ENCODE measurements around the gene TTLL4.

The TTLL4 gene

DNA sequence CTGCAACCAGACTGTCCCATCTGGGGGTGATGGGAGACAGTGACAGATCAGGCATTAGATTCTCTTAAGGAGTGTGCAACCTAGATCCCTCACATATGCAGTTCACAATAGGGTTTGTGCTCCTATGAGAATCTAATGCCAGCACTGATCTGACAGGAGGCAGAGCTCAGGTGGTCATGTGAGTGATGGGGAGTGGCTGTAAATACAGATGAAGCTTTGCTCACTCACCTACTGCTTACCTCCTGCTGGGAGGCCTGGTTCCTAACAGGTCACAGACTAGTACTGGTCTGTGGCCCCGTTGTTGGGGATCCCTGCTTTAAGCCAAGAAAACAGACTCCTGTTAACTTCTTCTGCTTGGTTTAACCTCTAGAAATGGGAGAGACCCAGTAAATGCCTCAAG, 74.5 kb downstream of the TTLL4 start:
- no peaks in the 10 kb centered on the region for H3K9me3 ChIP-seq (ENCODE audit: low read length)
- H3K9ac ChIP-seq (ENCODE audit: low read length) = no peak overlapping the region
- H2AFZ ChIP-seq (ENCODE audit: low read length) = no peak overlapping the region
- no peak overlapping the region for H3K27ac ChIP-seq (ENCODE audit: low read depth, low read length, poor library complexity, severe bottlenecking)
- no peaks in the 10 kb centered on the region for H3K9me2 ChIP-seq (ENCODE audit: low read depth, low read length)
- no peak for TF ChIP-seq EZH2 (IDR thresholded peaks at IDR 0.05; ENCODE audit: borderline replicate concordance, low read length)
- TF ChIP-seq, protein P1, sequence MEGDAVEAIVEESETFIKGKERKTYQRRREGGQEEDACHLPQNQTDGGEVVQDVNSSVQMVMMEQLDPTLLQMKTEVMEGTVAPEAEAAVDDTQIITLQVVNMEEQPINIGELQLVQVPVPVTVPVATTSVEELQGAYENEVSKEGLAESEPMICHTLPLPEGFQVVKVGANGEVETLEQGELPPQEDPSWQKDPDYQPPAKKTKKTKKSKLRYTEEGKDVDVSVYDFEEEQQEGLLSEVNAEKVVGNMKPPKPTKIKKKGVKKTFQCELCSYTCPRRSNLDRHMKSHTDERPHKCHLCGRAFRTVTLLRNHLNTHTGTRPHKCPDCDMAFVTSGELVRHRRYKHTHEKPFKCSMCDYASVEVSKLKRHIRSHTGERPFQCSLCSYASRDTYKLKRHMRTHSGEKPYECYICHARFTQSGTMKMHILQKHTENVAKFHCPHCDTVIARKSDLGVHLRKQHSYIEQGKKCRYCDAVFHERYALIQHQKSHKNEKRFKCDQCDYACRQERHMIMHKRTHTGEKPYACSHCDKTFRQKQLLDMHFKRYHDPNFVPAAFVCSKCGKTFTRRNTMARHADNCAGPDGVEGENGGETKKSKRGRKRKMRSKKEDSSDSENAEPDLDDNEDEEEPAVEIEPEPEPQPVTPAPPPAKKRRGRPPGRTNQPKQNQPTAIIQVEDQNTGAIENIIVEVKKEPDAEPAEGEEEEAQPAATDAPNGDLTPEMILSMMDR (IDR thresholded peaks at IDR 0.05; ENCODE audit: low read length) = no peak
- no peak overlapping the region for H3K4me2 ChIP-seq (ENCODE audit: low read length)
- no peaks in the 10 kb centered on the region for H4K20me1 ChIP-seq (ENCODE audit: insufficient read depth, low read length)
- no peak overlapping the region for H3K4me3 ChIP-seq (ENCODE audit: low read depth, low read length, poor library complexity, severe bottlenecking)
- no peaks in the 10 kb centered on the region for H3F3A ChIP-seq (ENCODE audit: insufficient read depth, low read length)
- no peaks in the 10 kb centered on the region for H3K79me2 ChIP-seq (ENCODE audit: insufficient read depth, low read length)
- H3K36me3 ChIP-seq (ENCODE audit: insufficient read depth, low read length) = no peaks in the 10 kb centered on the region
- H3K27me3 ChIP-seq (ENCODE audit: insufficient read depth, low read length) = no peaks in the 10 kb centered on the region; the same call in 1 of the 2 replicates
- no peaks in the 10 kb centered on the region for H3K4me1 ChIP-seq (ENCODE audit: insufficient read depth, low read length, severe bottlenecking)

DNA sequence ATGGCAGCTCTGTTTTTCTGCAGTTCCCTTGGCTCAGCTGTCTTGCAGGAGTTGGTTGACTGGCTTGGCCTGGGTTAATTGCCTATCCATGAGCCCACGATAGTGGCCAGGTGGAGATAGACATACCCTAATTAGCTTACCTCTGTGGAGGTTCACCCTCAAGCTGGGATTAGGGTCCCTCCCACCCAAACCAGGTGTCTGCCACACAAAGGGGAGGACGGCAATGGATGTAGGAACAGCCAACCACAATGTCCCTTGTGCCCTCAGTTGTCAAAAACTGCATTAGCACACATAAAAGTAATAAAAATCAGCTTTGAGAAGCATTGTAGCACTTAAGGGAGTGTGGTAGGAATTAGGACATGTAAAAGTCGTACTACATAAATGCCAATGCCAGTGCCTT, 75.5 kb downstream of the TTLL4 start:
- no peaks in the 10 kb centered on the region for H3K4me1 ChIP-seq (ENCODE audit: insufficient read depth, low read length, severe bottlenecking)
- H2AFZ ChIP-seq (ENCODE audit: low read length) = no peak overlapping the region
- no peak overlapping the region for H3K9ac ChIP-seq (ENCODE audit: low read length)
- no peaks in the 10 kb centered on the region for H3K9me2 ChIP-seq (ENCODE audit: low read depth, low read length)
- no peak overlapping the region for H3K4me2 ChIP-seq (ENCODE audit: low read length)
- no peaks in the 10 kb centered on the region for H3F3A ChIP-seq (ENCODE audit: insufficient read depth, low read length)
- no peaks in the 10 kb centered on the region for H3K36me3 ChIP-seq (ENCODE audit: insufficient read depth, low read length)
- H4K20me1 ChIP-seq (ENCODE audit: insufficient read depth, low read length) = no peaks in the 10 kb centered on the region
- TF ChIP-seq, protein P1 (IDR thresholded peaks at IDR 0.05; ENCODE audit: low read length) = no peak
- no peak for TF ChIP-seq EZH2 (IDR thresholded peaks at IDR 0.05; ENCODE audit: borderline replicate concordance, low read length)
- H3K9me3 ChIP-seq (ENCODE audit: low read length) = no peaks in the 10 kb centered on the region
- H3K79me2 ChIP-seq (ENCODE audit: insufficient read depth, low read length) = no peaks in the 10 kb centered on the region
- no peak overlapping the region for H3K27ac ChIP-seq (ENCODE audit: low read depth, low read length, poor library complexity, severe bottlenecking)
- H3K4me3 ChIP-seq (ENCODE audit: low read depth, low read length, poor library complexity, severe bottlenecking) = no peak overlapping the region
- no peaks in the 10 kb centered on the region; the same call in 1 of the 2 replicates for H3K27me3 ChIP-seq (ENCODE audit: insufficient read depth, low read length)

DNA sequence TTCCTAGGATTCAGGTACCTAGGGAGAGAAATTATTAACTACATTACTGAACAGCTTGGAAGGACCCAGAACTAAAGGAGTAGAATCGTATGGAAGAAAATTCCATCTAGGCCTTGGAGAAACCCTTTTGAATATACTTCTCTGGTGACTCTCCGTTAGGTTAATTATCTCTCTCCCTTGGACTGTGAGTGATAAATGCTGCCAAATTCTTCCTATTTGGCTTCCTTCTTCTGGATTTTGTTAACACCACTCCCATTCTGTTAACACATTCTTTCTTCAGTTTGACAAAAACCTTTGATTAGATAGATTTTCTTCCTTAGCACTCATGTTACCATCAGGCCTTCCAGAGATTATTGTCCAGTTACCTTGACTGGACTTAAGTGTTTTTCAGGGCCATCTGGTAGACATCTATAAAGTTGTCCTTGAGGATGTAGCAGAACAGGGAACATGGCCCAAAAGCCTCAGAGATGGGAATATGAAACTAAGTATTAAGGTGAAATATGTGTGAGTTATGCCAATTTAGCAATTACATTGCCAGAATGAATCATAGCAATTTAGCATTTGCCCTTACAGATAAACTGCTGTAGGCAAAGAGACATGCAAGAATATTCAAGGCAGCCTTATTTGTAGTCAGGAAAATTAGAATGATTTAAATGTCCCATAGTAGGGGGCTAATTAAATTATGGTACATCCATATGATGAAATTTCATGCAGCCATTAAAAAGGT, 78.1 kb downstream of the TTLL4 start:
- no peaks in the 10 kb centered on the region for H3K36me3 ChIP-seq (ENCODE audit: insufficient read depth, low read length)
- H3K27ac ChIP-seq (ENCODE audit: low read depth, low read length, poor library complexity, severe bottlenecking) = no peak overlapping the region
- H4K20me1 ChIP-seq (ENCODE audit: insufficient read depth, low read length) = no peaks in the 10 kb centered on the region

More for the DNA sequence above, 78.1 kb downstream of the TTLL4 start:
- Histone ChIP-seq H3K4me1 (ENCODE audit: insufficient read depth, low read length, severe bottlenecking) (no peaks in the 10 kb centered on the region), H3K4me3 (ENCODE audit: low read depth, low read length, poor library complexity, severe bottlenecking) (no peak overlapping the region), H3K4me2 (ENCODE audit: low read length) (no peak overlapping the region), H3K9ac (ENCODE audit: low read length) (no peak overlapping the region), H3K27me3 (ENCODE audit: insufficient read depth, low read length) (no peaks in the 10 kb centered on the region), H3K79me2 (ENCODE audit: insufficient read depth, low read length) (no peaks in the 10 kb centered on the region), H3K9me2 (ENCODE audit: low read depth, low read length) (no peaks in the 10 kb centered on the region), H2AFZ (ENCODE audit: low read length) (no peak overlapping the region), H3K9me3 (ENCODE audit: low read length) (no peaks in the 10 kb centered on the region), H3F3A (ENCODE audit: insufficient read depth, low read length) (no peaks in the 10 kb centered on the region)
- TF ChIP-seq EZH2 (IDR thresholded peaks at IDR 0.05; ENCODE audit: borderline replicate concordance, low read length) = no peak
- TF ChIP-seq, protein P1 (IDR thresholded peaks at IDR 0.05; ENCODE audit: low read length) = no peak
